GM12892 (cell line): ENCODE results near the gene GPATCH1.

Experiments used
- POLR2A ChIP-seq: IDR thresholded peaks from 2 replicates; pipeline ENCODE4 v1.6.1; 2011; ENCODE audit warnings: low read depth, low read length, control low read depth
- POLR2AphosphoS5 ChIP-seq: IDR thresholded peaks from 2 replicates; pipeline ENCODE4 v1.6.1; 2011; ENCODE audit warnings: low read depth, low read length, control low read depth

GRCh38 chr19:33156334-33156733 lies 75.4 kb downstream of the GPATCH1 start:
- TF ChIP-seq POLR2A, result no peak
- TF ChIP-seq POLR2AphosphoS5, result no peak
